ENCODE results near the gene LHFPL4. TPM values are rescaled to one million over a fixed set of nuclear protein-coding genes. Genes with fewer than 3 reads are reported as not detected.
"Not testable (repeated sequence)": the region's sequence is repeated elsewhere in the genome, so short reads cannot be mapped to it uniquely, and the experiment has no call there.

LHFPL4 gene
- total RNA-seq, 2 donors from 2014 or later = not detected

- H3K9me3 Mint-ChIP-seq = no peaks in the 10 kb centered on the region
- H3K27ac Mint-ChIP-seq = no peak overlapping the region
- H3K4me1 Mint-ChIP-seq (ENCODE audit: low read depth in 2 of 2) = no peaks in the 10 kb centered on the region
- H3K36me3 Mint-ChIP-seq = peaks cover 4% of the 10 kb centered on the region
- ATAC-seq (no peak), DNase-seq (ENCODE audit: low spot score) (no peak)
- H3K4me3 Mint-ChIP-seq = no peak overlapping the region
- peaks cover 19% of the 10 kb centered on the region in 2 donors for H3K27me3 Mint-ChIP-seq
These were observed 10.2 kb upstream of the LHFPL4 start for GRCh38 chr3:9563851-9564250.

- not testable (repeated sequence) for ATAC-seq; H3K4me3 Mint-ChIP-seq; DNase-seq (ENCODE audit: low spot score); H3K4me1 Mint-ChIP-seq (ENCODE audit: low read depth in 2 of 2); H3K36me3 Mint-ChIP-seq; H3K27ac Mint-ChIP-seq; H3K9me3 Mint-ChIP-seq
- H3K27me3 Mint-ChIP-seq = peaks cover 26 to 46% of the 10 kb centered on the region in 2 donors
These were observed 6.4 kb upstream of the LHFPL4 start for GRCh38 chr3:9560056-9560455.

- DNase-seq (ENCODE audit: low spot score) (no peak), ATAC-seq (no peak)
- Mint-ChIP-seq H3K27me3 (peaks cover 44 to 61% of the 10 kb centered on the region in 2 donors), H3K27ac (no peak overlapping the region), H3K4me3 (no peak overlapping the region), H3K4me1 (ENCODE audit: low read depth in 2 of 2) (peaks cover 0 to 7% of the 10 kb centered on the region in 2 donors), H3K9me3 (no peaks in the 10 kb centered on the region), H3K36me3 (peaks cover 6% of the 10 kb centered on the region)
These were observed 409 bp upstream of the LHFPL4 start for GRCh38 chr3:9553948-9554513.

- Mint-ChIP-seq H3K4me1 (ENCODE audit: low read depth in 2 of 2) (peaks cover 0 to 7% of the 10 kb centered on the region in 2 donors), H3K9me3 (no peaks in the 10 kb centered on the region), H3K4me3 (no peak overlapping the region), H3K27me3 (peaks cover 44 to 60% of the 10 kb centered on the region in 2 donors), H3K36me3 (peaks cover 6% of the 10 kb centered on the region), H3K27ac (no peak overlapping the region)
- no peak for DNase-seq (ENCODE audit: low spot score)
- ATAC-seq = no peak
These were observed 1.2 kb downstream of the LHFPL4 start for GRCh38 chr3:9552252-9552999.

GRCh38 chr3:9550999-9551398 lies 2.6 kb downstream of the LHFPL4 start:
- H3K9me3 Mint-ChIP-seq = no peaks in the 10 kb centered on the region
- H3K27me3 Mint-ChIP-seq = peaks cover 43 to 53% of the 10 kb centered on the region in 2 donors
- ATAC-seq = no peak
- DNase-seq (ENCODE audit: low spot score) = no peak
- H3K4me3 Mint-ChIP-seq = no peak overlapping the region
- H3K36me3 Mint-ChIP-seq = peaks cover 6% of the 10 kb centered on the region
- H3K4me1 Mint-ChIP-seq (ENCODE audit: low read depth in 2 of 2) = peaks cover 0 to 7% of the 10 kb centered on the region in 2 donors
- no peak overlapping the region for H3K27ac Mint-ChIP-seq

DNA sequence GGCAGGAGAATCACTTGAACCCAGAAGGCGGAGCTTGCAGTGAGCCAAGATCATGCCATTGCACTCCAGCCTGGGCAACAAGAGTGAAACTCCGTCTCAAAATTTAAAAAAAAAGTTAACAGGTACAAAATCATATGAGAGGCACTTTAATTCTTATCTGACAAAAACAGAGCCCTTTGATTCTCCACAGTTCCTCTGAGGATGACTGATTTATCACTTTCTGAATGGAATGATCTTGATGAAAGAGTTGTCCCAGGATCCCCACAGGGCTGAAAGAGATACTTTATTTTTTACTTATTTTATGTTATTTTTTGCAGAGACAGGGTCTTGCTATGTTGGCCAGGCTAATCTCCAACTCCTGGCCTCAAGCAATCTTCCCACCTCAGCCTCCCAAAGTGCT lies 4.0 kb downstream of the LHFPL4 start:
- no peak for ATAC-seq
- peaks cover 6% of the 10 kb centered on the region for H3K36me3 Mint-ChIP-seq
- no peak overlapping the region for H3K27ac Mint-ChIP-seq
- no peak overlapping the region for H3K4me3 Mint-ChIP-seq
- peaks cover 42 to 51% of the 10 kb centered on the region in 2 donors for H3K27me3 Mint-ChIP-seq
- peaks cover 0 to 7% of the 10 kb centered on the region in 2 donors for H3K4me1 Mint-ChIP-seq (ENCODE audit: low read depth in 2 of 2)
- H3K9me3 Mint-ChIP-seq = no peaks in the 10 kb centered on the region
- no peak for DNase-seq (ENCODE audit: low spot score)

DNA sequence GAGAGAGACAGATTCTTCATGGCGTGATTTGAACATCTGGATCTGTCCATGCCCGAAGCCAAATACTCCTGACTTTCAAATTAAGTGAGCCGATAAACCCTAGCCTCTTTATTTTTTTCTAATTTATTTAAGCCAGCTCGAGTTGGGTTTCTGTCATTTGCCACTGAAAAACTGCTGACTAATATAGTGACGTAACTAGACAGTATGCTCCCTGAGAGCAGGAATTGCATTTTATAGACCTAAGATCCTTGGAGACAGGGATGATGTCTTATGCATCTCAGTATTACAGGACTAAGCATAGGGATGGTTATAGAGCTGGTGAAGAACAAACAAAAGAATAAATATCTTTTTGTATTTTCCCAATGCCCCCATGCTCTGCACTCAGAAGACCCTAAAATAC lies 4.6 kb downstream of the LHFPL4 start:
- DNase-seq (ENCODE audit: low spot score) (no peak), ATAC-seq (no peak)
- Mint-ChIP-seq H3K27ac (no peak overlapping the region), H3K4me3 (no peak overlapping the region), H3K4me1 (ENCODE audit: low read depth in 2 of 2) (peaks cover 0 to 7% of the 10 kb centered on the region in 2 donors), H3K27me3 (peaks cover 41 to 54% of the 10 kb centered on the region in 2 donors), H3K36me3 (peaks cover 6% of the 10 kb centered on the region), H3K9me3 (no peaks in the 10 kb centered on the region)

- DNase-seq (ENCODE audit: low spot score) (no peak), ATAC-seq (no peak)
- Mint-ChIP-seq H3K27ac (no peak overlapping the region), H3K36me3 (no peaks in the 10 kb centered on the region), H3K27me3 (peaks cover 14 to 21% of the 10 kb centered on the region in 2 donors), H3K4me1 (ENCODE audit: low read depth in 2 of 2) (no peaks in the 10 kb centered on the region), H3K4me3 (no peak overlapping the region), H3K9me3 (no peaks in the 10 kb centered on the region)
These were observed 11.4 kb downstream of the LHFPL4 start for GRCh38 chr3:9542182-9542581.

GRCh38 chr3:9536212-9536611 lies 17.4 kb downstream of the LHFPL4 start:
- no peak for DNase-seq (ENCODE audit: low spot score)
- H3K36me3 Mint-ChIP-seq = no peaks in the 10 kb centered on the region
- no peaks in the 10 kb centered on the region for H3K9me3 Mint-ChIP-seq
- H3K4me3 Mint-ChIP-seq = no peak overlapping the region
- H3K27me3 Mint-ChIP-seq = peaks cover 8 to 14% of the 10 kb centered on the region in 2 donors
- no peak overlapping the region for H3K27ac Mint-ChIP-seq
- ATAC-seq = peak in 1 of 2 donors; percentile 11
- H3K4me1 Mint-ChIP-seq (ENCODE audit: low read depth in 2 of 2) = no peaks in the 10 kb centered on the region

DNA sequence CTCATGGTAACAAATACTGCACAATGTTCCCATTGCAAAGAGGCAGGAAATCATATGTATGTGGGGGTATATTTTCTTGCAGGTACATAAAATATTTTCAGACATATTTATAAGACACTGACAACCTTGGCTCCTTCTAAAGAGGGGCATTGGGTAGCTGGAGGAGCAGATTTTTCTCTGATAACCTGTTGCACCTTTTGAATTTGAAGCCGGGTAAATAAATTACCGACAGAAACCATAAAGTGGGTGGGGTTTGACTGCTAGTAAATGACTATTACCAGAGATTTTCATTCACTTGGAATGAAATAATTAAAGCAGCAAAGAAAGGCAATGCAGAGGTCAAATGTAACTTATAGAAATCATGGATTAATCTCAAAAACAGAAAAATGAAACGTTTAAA lies 19.2 kb downstream of the LHFPL4 start:
- Mint-ChIP-seq H3K4me3 (no peak overlapping the region), H3K36me3 (no peaks in the 10 kb centered on the region), H3K9me3 (no peaks in the 10 kb centered on the region), H3K4me1 (ENCODE audit: low read depth in 2 of 2) (no peaks in the 10 kb centered on the region), H3K27me3 (peaks cover 13 to 20% of the 10 kb centered on the region in 2 donors), H3K27ac (no peak overlapping the region)
- no peak for ATAC-seq
- no peak for DNase-seq (ENCODE audit: low spot score)

DNA sequence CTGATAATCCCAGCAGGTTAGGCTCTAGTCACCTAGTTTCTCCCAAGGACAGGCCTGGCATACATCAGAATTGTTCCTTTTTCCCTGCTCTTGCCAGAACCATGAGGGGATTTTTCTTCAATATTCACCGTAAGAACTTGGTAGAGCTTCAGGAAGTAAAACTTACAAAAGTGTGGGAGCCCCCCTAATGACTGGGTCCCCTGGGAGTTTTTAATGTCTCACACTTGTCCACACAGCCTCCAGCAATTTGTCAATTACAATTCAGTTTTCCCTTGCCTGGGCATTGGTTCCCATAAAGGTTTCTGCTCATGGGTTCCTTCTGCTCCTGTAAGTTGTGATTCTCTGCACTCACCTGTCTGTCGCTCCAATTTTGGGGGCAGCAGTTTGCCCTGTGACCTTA lies 28.5 kb downstream of the LHFPL4 start:
- Mint-ChIP-seq H3K36me3 (no peaks in the 10 kb centered on the region), H3K27ac (no peak overlapping the region), H3K27me3 (peaks cover 30 to 47% of the 10 kb centered on the region in 2 donors), H3K9me3 (no peaks in the 10 kb centered on the region), H3K4me3 (no peak overlapping the region), H3K4me1 (ENCODE audit: low read depth in 2 of 2) (no peaks in the 10 kb centered on the region)
- no peak for DNase-seq (ENCODE audit: low spot score)
- no peak for ATAC-seq

DNA sequence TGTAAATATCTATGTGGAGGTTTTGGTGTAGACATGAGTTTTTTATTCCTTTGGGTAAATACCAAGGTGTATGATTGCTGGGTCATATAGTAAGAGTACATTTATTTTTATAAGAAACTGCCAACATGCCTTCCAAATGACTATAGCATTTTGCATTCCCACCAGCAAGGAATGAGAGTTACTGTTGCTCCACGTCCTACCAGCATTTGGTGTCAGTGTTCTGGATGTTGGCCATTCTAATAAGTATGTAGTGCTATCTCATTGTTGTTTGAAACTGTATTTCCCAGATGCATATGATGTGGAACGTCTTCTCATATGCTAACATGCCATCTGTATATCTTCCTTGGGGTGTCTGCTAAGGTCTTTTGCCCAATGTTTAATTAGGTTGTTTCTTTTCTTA lies 38.7 kb downstream of the LHFPL4 start:
- ATAC-seq (no peak), DNase-seq (ENCODE audit: low spot score) (no peak)
- Mint-ChIP-seq H3K36me3 (no peaks in the 10 kb centered on the region), H3K27ac (no peak overlapping the region), H3K4me3 (no peak overlapping the region), H3K4me1 (ENCODE audit: low read depth in 2 of 2) (no peaks in the 10 kb centered on the region), H3K27me3 (peaks cover 19 to 28% of the 10 kb centered on the region in 2 donors), H3K9me3 (no peaks in the 10 kb centered on the region)

GRCh38 chr3:9514306-9514705 lies 39.3 kb downstream of the LHFPL4 start:
- Mint-ChIP-seq H3K9me3 (no peaks in the 10 kb centered on the region), H3K27ac (no peak overlapping the region), H3K27me3 (peaks cover 17 to 27% of the 10 kb centered on the region in 2 donors), H3K4me3 (no peak overlapping the region), H3K4me1 (ENCODE audit: low read depth in 2 of 2) (no peaks in the 10 kb centered on the region), H3K36me3 (no peaks in the 10 kb centered on the region)
- ATAC-seq (no peak), DNase-seq (ENCODE audit: low spot score) (no peak)

GRCh38 chr3:9512456-9513045 lies 41.1 kb downstream of the LHFPL4 start:
- no peak overlapping the region for H3K27ac Mint-ChIP-seq
- no peak overlapping the region for H3K4me3 Mint-ChIP-seq
- no peaks in the 10 kb centered on the region for H3K36me3 Mint-ChIP-seq
- peaks cover 20 to 27% of the 10 kb centered on the region in 2 donors for H3K27me3 Mint-ChIP-seq
- no peaks in the 10 kb centered on the region for H3K4me1 Mint-ChIP-seq (ENCODE audit: low read depth in 2 of 2)
- no peak for ATAC-seq
- no peaks in the 10 kb centered on the region for H3K9me3 Mint-ChIP-seq
- DNase-seq (ENCODE audit: low spot score) = no peak

Data from natural killer cell treated with Interleukin-12 subunit alpha and Interleukin-12 subunit beta and Interleukin-15 and Interleukin-18, amount 100 ng/mL, for 72 hours (primary cell).